HUES64 (cell line): ENCODE data around the gene WBP11.

ENCODE experiments used
- H3K27ac ChIP-seq: 2 replicates; pipeline ENCODE4 v1.7.0; 2013; ENCODE audit warnings: low read depth, low read length, inconsistent platforms
- H3K27me3 ChIP-seq: 2 replicates; pipeline ENCODE4 v1.6.1; 2013; ENCODE audit warnings: mild to moderate bottlenecking, low read length; ENCODE audit not compliant: insufficient read depth
- H3K36me3 ChIP-seq: 2 replicates; pipeline ENCODE4 v1.6.1; 2013; ENCODE audit warnings: mild to moderate bottlenecking, low read length; ENCODE audit not compliant: insufficient read depth
- H3K4me1 ChIP-seq: 2 replicates; pipeline ENCODE4 v1.6.1; 2013; ENCODE audit warnings: mild to moderate bottlenecking, low read length, moderate library complexity; ENCODE audit not compliant: insufficient read depth
- H3K4me3 ChIP-seq: 2 replicates; pipeline ENCODE4 v1.5.1; 2013; ENCODE audit warnings: mild to moderate bottlenecking, low read length, moderate library complexity
- H3K9ac ChIP-seq: 2 replicates; pipeline ENCODE4 v1.6.1; 2013; ENCODE audit warnings: mild to moderate bottlenecking, low read depth, low read length
- H3K9me3 ChIP-seq: 2 replicates; pipeline ENCODE4 v1.6.1; 2013; ENCODE audit warnings: low read depth, low read length; ENCODE audit not compliant: insufficient read depth
- WGBS: fragments of 150-250, 120-280 bp; methylation state at CpG from one replicate; pipeline ENCODE4 v1.1.7; 2013; ENCODE audit warnings: missing lambda C conversion rate; 5-methylcytosine and 5-hydroxymethylcytosine counted together

Gene WBP11

GRCh38 chr12:14782756-14783155 is 20.5 kb downstream of the WBP11 start:
- Histone ChIP-seq H3K9me3 (no peaks in the 10 kb centered on the region), H3K27me3 (no peaks in the 10 kb centered on the region), H3K27ac (no peak overlapping the region)

GRCh38 chr12:14781563-14781962 is 21.7 kb downstream of the WBP11 start:
- H3K9me3 ChIP-seq, result no peaks in the 10 kb centered on the region
- no peaks in the 10 kb centered on the region for H3K27me3 ChIP-seq
- WGBS, result 75% methylated on average over 2 of the region's 2 CpGs
- H3K36me3 ChIP-seq, result peaks cover 28% of the 10 kb centered on the region
- H3K4me3 ChIP-seq, result no peak overlapping the region
- H3K9ac ChIP-seq, result no peak overlapping the region
- peaks cover 10% of the 10 kb centered on the region for H3K4me1 ChIP-seq
- H3K27ac ChIP-seq, result no peak overlapping the region

More at GRCh38 chr12:14782756-14783155, 20.5 kb downstream of the WBP11 start:
- Histone ChIP-seq H3K4me3 (no peak overlapping the region), H3K9ac (no peak overlapping the region), H3K36me3 (peaks cover 40% of the 10 kb centered on the region), H3K4me1 (no peaks in the 10 kb centered on the region)

- H3K4me1 ChIP-seq, result peaks cover 14% of the 10 kb centered on the region
- H3K36me3 ChIP-seq, result peaks cover 21% of the 10 kb centered on the region
- no peaks in the 10 kb centered on the region for H3K9me3 ChIP-seq
- no peaks in the 10 kb centered on the region; the same call in 1 of the 2 replicates for H3K27me3 ChIP-seq
- no peak overlapping the region for H3K4me3 ChIP-seq
- no peak overlapping the region for H3K9ac ChIP-seq
- 100% methylated on average over 3 of the region's 3 CpGs for WGBS
- no peak overlapping the region for H3K27ac ChIP-seq
Measured at GRCh38 chr12:14780859-14781258, 22.4 kb downstream of the WBP11 start.

GRCh38 chr12:14779834-14780233 is 23.4 kb downstream of the WBP11 start:
- Histone ChIP-seq H3K9me3 (no peaks in the 10 kb centered on the region), H3K27ac (no peak overlapping the region), H3K36me3 (peaks cover 11% of the 10 kb centered on the region; the same call in 1 of the 2 replicates), H3K9ac (no peak overlapping the region), H3K4me3 (no peak overlapping the region), H3K4me1 (peaks cover 20% of the 10 kb centered on the region), H3K27me3 (peaks cover 8% of the 10 kb centered on the region; the same call in 1 of the 2 replicates)
- WGBS, result 91% methylated on average over 2 of the region's 2 CpGs

GRCh38 chr12:14777271-14777670 is 26.0 kb downstream of the WBP11 start:
- Histone ChIP-seq H3K9me3 (no peaks in the 10 kb centered on the region), H3K36me3 (no peaks in the 10 kb centered on the region), H3K27ac (peak overlapping the region; percentile 26; the same call in 1 of the 2 replicates), H3K4me1 (peaks cover 20% of the 10 kb centered on the region), H3K9ac (no peak overlapping the region; the same call in 1 of the 2 replicates), H3K4me3 (peak overlapping the region; percentile 6; the same call in 1 of the 2 replicates), H3K27me3 (peaks cover 8% of the 10 kb centered on the region; the same call in 1 of the 2 replicates)
- 66% methylated on average over 3 of the region's 3 CpGs for WGBS

- Histone ChIP-seq H3K36me3 (no peaks in the 10 kb centered on the region), H3K9ac (no peak overlapping the region), H3K9me3 (no peaks in the 10 kb centered on the region), H3K4me1 (peaks cover 27% of the 10 kb centered on the region), H3K27ac (no peak overlapping the region), H3K27me3 (peaks cover 8% of the 10 kb centered on the region; the same call in 1 of the 2 replicates), H3K4me3 (peak overlapping the region; percentile 90; the same call in 1 of the 2 replicates)
- WGBS, result 94% methylated on average over 5 of the region's 5 CpGs
Measured at GRCh38 chr12:14776236-14776961, 26.9 kb downstream of the WBP11 start.

GRCh38 chr12:14775636-14775980 is 27.7 kb downstream of the WBP11 start:
- Histone ChIP-seq H3K27me3 (peaks cover 8% of the 10 kb centered on the region; the same call in 1 of the 2 replicates), H3K36me3 (no peaks in the 10 kb centered on the region), H3K4me3 (peak overlapping the region; percentile 90), H3K9me3 (no peaks in the 10 kb centered on the region), H3K9ac (0 out of 2 replicates have a peak overlapping the region, but pooled peaks have one; percentile 88), H3K27ac (no peak overlapping the region), H3K4me1 (peaks cover 27% of the 10 kb centered on the region)
- 68% methylated on average over 1 of the region's 1 CpG for WGBS

- WGBS, result 6% methylated on average over 34 of the region's 34 CpGs
- H3K27ac ChIP-seq, result no peak overlapping the region
- peaks cover 27% of the 10 kb centered on the region for H3K4me1 ChIP-seq
- H3K27me3 ChIP-seq, result peaks cover 8% of the 10 kb centered on the region; the same call in 1 of the 2 replicates
- no peaks in the 10 kb centered on the region for H3K9me3 ChIP-seq
- no peaks in the 10 kb centered on the region for H3K36me3 ChIP-seq
- peak overlapping the region; percentile 90 for H3K4me3 ChIP-seq
- peak overlapping the region; percentile 88 for H3K9ac ChIP-seq
Measured at GRCh38 chr12:14774906-14775635, 28.2 kb downstream of the WBP11 start.

- Histone ChIP-seq H3K36me3 (no peaks in the 10 kb centered on the region), H3K4me1 (peaks cover 27% of the 10 kb centered on the region), H3K27me3 (peaks cover 8% of the 10 kb centered on the region; the same call in 1 of the 2 replicates), H3K27ac (peak overlapping the region; percentile 67), H3K4me3 (peak overlapping the region; percentile 90), H3K9me3 (no peaks in the 10 kb centered on the region), H3K9ac (peak overlapping the region; percentile 88)
- 2% methylated on average over 67 of the region's 67 CpGs for WGBS
Measured at GRCh38 chr12:14774074-14774905, 29.0 kb downstream of the WBP11 start.

GRCh38 chr12:14773685-14774073 is 29.6 kb downstream of the WBP11 start:
- H3K27me3 ChIP-seq, result peaks cover 8% of the 10 kb centered on the region; the same call in 1 of the 2 replicates
- H3K9ac ChIP-seq, result peak overlapping the region; percentile 71
- 30% methylated on average over 16 of the region's 16 CpGs for WGBS
- peak overlapping the region; percentile 65; the same call in 1 of the 2 replicates for H3K27ac ChIP-seq
- peak overlapping the region; percentile 90 for H3K4me3 ChIP-seq
- H3K36me3 ChIP-seq, result no peaks in the 10 kb centered on the region
- no peaks in the 10 kb centered on the region for H3K9me3 ChIP-seq
- peaks cover 28% of the 10 kb centered on the region for H3K4me1 ChIP-seq
